ENCODE measurements around the gene GOLPH3.

Gene GOLPH3

DNA sequence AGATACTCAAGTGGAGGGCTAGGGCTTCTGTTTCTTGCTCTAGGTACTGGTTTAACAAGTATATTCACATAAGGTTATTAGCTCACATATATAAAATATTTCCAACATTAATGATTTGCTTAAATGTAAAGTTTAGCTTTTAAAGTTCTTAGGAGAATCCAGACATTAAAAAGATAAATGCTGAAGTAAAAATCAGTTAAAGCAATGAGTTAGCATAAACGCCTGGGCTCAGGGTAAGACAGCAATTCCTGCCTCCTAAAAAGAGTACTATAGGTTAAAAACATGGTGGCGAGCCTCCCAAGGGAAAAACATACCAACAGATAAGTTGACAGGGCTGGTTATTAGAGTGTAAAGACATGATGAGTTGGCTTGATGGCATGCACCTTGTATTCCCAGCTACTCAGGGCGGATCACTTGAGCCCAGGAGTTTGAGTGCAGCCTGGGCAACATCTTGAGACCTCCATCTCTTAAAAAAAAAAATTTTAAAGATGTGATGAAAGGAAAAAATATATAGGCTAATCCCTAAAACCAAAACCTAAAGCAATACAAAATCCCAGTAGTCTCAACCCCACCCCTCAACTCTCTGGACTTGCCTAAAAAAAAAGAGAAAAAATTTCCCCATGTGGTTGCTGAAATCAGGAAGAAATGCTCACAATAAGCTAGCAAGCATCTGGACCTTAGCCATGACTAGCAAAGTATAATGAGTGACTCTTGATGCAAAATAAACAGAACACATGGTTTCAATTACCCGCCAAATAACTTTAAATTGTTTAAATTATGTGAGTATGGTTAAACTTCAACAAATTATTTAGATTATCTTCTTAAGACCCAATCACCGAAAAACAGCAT is 3.6 kb downstream of the GOLPH3 start:
- DNase-seq (ENCODE audit: low read depth in 2 of 2) = no peak

DNA sequence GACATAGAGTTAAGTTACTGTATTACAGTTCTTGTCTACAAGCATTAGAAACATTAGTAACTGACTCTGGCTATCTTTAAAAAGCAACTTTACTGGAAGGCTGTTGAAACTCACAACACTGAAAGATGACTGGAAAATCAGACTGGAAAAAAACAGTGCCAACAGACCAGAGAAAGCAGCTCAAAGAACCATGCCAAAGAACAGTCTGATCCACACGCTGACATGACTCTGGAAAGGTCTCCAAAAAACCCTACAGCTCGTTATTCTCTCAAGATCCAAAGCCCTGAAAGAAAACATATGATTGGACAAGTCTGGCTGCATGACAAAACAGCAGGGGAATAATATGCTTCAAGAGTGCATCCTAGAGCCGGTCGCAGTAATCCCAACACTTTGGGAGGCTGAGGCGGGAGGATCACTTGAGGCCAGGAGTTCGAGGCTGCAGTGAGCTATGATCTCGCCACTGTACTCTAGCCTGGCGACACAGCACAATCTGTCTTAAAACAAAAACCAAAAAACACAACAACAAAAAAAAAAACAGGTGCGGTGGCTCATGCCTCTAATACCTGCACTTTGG is 5.6 kb downstream of the GOLPH3 start:
- DNase-seq (ENCODE audit: low read depth in 2 of 2) = no peak

DNA sequence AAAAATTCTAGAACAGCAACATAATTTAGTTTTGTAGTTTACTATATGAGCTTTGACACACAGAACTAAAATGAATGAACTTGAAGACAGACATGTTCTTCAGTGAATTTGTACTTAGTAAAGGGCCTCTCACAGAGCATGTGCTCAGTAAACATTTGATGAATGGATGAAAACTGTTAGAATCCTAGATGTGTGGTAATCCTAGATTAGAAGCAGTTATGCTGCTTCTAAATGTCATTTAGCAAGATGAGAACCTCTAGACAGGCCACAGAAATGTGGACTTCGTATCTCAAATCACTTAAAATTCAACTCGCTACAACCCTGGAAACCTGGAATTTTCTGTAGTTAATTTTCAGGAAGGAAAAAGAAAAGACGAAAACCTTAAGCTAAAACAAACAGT is 8.5 kb downstream of the GOLPH3 start:
- no peak for DNase-seq (ENCODE audit: low read depth in 2 of 2)

DNA sequence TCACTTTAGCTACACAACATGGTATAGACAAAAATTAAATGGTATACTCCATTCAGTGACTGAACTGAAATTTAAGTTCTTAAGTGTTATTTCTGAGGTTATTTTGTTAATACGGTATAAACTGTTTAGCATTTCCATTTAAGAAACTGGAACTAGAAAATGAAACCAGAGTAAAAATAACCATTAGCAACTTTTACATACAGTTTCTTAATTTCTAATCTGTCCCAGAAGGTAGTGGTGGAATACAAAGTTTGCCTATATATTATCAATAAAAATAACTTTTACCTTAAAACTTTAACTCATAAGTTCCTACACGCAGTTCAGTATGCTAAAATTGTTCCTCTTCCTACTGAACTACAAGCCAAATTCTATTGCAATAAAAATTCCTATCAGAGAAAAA is 10.3 kb downstream of the GOLPH3 start:
- DNase-seq (ENCODE audit: low read depth in 2 of 2) = no peak

DNA sequence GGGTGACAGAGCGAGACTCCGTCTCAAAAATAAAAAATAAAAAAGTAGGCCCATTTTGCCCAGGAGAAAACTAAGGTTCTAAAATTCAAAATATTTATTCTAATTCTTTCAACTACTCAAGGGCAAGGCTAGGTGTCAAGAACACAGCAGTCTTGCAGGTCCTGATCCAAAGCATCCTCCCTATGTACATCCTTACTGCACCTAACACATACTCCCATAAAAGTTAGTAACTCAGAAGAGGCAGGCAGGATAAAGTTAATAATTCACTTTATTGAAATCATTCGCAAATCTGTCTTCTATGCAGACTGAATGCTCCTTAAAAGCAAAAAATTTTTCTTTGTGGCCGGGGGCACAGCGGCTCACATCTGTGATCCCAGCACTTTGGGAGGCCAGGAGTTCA is 11.1 kb downstream of the GOLPH3 start:
- no peak for DNase-seq (ENCODE audit: low read depth in 2 of 2)

DNA sequence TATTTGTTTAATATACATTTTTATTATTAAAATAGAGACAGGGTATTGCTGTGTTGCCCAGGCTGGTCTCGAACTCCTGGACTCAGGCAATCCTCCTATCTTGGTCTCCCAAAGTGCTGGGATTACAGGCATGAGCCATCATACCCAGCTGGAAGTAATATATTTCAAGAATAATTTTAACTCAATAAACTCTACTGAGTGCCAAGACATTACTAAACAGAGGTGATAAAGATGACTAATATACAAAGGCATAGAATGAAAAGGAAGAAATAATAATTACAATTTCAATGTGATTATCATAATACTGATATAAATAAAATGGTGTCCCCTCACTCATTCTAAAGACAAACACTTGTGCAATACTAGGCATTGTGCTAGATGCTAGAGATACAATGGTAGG is 13.9 kb downstream of the GOLPH3 start:
- no peak for DNase-seq (ENCODE audit: low read depth in 2 of 2)

DNA sequence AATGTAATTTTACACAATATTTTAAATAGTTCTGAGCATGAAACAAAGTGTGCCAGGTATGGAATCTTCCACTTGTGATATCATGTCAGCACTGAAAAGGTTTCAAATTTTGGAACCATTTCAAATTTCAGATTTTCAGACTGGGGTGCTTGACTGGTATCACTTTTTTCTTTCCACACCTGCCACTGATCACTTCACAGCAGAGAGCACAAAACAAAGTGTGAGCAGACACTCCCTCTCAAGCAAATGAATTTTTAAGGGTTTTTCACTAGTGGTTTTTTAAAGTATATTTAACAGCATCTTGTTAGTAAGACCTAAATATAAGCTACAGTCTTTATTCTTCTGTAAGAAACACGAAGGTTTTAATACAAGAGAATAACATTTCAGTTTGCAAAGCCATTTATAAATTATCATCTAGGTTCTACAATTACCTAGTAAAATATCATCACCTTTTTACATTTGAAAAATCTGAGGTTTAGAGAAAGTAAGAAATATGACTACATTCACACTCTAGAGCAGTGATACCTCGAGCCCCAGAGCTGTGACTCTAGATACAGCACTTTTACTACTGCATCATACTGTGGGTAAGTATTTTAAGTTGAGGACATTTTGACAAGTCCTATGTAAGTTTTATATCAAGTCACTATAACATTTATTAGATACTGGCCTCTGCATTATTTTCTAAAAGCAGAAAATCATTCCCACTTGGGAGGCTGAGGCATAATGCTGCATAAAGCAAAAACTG is 14.6 kb downstream of the GOLPH3 start:
- no peak for DNase-seq (ENCODE audit: low read depth in 2 of 2)

DNA sequence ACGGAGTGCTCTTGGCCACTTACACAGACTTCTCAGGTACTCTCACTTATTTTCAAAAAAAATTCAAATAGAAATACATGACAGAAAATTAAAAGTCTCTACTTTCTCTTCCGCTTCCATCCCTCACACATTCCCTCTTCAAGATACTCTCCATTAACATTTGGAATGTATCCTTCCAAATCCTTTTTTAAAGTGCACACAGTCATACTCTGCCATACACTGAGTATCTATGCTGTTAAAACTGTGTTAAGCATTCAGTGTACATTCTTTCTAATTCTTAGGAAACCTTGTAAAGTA is 15.5 kb downstream of the GOLPH3 start:
- DNase-seq (ENCODE audit: low read depth in 2 of 2) = no peak

DNA sequence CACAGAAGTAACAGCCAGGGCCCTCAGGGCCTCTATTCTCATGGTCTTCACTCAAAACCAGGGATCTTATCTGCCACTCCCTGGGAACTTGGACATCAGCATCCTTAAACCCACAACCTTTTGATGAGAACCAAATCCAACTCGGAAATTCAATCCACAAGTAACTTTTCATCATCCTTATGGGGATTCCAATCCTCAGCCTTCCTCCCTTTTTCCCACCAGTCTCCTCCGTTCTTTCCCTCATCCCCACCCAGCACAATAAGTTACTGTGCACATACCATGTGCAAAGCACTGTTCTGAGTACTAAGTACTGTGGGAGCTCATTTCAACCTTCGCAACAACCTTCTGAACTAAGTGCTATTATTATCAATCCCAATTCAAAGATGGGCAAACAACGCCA is 17.0 kb downstream of the GOLPH3 start:
- DNase-seq (ENCODE audit: low read depth in 2 of 2) = no peak

DNA sequence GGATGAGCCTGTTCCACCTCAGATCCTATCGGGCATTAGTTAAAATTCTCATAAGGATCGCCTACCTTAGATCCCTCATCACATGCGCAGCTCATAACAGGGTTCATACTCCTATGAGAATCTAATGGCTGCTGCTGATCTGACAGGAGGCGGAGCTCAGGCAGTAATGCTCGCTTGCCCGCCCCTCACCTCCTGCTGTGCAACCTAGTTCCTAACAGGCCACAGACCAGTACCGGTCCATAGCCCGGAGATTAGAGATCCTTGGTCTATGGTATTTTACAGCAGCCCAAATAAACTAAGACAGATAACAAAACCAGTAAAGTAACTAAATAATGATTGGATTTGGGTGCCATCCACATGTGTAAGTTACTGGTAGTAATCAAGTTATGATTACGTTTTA is 17.5 kb downstream of the GOLPH3 start:
- DNase-seq (ENCODE audit: low read depth in 2 of 2) = no peak

DNA sequence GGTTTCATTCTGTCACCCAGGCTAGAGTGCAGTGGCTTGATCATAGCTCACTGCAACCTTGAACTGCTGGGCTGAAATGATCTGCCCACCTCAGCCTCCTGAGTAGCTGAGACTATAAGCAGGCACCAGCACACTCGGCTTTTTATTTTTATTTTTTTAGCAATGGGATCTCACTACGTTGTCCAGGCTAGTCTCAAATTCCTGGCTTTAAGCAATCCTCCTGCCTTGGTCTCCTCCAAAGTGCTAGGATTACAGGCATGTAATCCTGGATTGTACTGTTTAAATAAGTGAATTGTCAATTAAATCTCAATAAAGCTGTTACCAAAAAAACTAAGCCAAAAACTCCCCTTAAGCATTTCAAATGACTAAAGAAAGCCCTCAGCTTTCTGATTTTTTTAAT is 18.9 kb downstream of the GOLPH3 start:
- no peak for DNase-seq (ENCODE audit: low read depth in 2 of 2)

DNA sequence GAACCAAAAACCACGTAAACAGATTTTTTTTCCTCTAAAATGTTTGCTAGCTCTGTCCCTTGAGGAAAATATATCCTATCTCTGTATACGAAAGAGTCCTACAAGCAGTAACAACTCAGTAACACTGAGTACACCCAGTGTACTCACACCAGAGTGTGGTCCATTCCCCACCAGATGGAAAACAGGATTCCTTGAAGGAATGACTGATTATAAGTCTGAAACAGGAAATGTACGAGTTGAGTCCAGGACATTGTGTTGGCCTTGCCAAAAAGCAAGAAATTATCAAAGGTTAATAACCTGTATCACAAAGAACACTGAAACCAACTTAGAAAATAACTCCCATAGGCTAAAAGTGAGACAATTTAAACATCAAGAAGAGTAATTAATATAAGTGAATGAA is 20.4 kb downstream of the GOLPH3 start:
- no peak for DNase-seq (ENCODE audit: low read depth in 2 of 2)

DNA sequence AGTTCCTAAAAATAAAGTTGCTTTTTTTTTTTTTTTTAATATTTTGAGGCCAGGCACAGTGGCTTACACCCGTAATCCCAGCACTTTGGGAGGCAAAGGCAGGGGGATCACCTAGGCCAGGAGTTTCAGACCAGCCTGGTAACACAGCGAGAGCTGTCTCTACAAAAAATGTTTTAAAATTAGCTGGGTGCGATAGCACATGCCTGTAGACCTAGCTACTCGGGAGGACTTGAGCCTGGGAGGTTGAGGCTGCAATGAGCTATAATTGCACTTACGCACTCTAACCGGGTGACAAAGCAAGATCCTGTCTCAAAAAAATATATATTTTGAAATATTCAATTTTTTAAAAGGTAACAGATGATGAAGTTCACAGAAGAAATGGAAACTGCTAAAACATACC is 22.9 kb downstream of the GOLPH3 start:
- DNase-seq (ENCODE audit: low read depth in 2 of 2) = no peak

DNA sequence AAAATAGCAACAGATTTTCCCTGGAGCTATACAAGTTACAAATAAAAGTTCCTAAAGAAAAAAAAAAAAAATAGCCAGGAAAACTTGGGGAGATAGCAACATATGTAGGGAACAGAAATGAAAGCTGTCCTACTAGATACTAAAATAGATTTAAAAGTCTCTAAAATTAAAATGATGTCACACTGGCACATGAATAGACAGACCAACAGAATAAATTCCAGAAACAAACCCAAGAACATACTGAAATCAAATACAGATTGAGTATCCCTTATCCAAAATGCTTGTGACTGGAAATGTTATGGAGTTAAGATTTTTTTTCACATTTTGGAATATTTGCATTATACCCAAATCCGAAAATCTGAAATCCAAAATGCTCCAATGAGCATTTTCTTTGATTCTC is 23.8 kb downstream of the GOLPH3 start:
- no peak for DNase-seq (ENCODE audit: low read depth in 2 of 2)

DNA sequence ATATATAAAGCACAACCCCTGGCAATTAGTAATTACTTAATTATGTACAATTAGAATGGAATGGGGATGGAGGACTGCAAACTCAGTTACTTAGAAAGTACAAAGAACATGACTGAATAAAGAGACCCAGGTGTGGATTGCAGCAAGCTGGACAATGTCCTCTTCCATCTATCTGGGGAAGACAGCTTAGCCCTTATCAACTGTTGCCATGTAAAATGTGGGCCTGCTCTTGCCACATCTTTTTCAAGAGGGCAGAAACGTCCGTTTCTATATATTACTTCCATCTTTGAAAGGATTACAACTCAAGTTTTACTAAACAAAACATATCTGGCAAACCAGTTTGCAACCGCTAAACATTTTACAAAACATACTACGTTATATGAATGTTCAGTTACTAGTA is 26.2 kb downstream of the GOLPH3 start:
- DNase-seq (ENCODE audit: low read depth in 2 of 2) = no peak

DNA sequence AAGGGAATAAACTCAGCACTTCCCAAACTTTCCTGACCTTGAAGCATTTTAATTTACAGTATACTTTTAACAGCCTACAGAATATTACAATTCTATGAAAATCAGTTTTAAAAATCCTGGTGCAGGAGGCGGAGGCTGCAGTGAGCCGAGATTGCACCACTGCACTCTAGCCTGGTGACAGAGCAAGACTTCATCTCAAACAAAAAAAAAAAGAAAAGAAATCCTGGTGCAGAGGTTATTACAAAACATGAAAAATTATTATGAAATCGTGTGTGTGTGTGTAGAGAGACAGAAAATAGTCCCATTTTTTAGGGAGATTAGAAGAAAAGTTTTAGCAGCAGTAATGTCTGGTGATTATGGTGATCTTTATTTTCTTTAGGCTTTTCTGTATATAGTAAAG is 26.9 kb downstream of the GOLPH3 start:
- DNase-seq (ENCODE audit: low read depth in 2 of 2) = no peak

DNA sequence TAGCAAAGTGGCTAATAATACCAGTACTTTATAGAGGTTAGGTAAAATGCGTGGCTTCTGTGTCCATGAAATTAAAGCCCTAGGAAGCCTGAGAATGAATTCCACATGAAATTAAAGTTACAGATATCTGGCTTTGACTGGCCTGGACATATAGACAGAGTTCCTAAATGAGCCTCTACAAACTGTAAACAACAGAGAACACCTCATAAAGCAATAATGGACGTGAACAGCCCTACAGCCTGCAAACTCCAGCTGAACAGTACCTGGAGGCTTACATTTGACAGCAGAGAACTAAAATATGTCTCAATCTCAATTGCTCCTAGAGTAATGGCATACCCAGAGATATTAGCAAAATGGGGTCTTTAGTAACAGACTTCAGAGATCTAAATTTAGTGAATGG is 28.7 kb downstream of the GOLPH3 start:
- DNase-seq (ENCODE audit: low read depth in 2 of 2) = no peak

DNA sequence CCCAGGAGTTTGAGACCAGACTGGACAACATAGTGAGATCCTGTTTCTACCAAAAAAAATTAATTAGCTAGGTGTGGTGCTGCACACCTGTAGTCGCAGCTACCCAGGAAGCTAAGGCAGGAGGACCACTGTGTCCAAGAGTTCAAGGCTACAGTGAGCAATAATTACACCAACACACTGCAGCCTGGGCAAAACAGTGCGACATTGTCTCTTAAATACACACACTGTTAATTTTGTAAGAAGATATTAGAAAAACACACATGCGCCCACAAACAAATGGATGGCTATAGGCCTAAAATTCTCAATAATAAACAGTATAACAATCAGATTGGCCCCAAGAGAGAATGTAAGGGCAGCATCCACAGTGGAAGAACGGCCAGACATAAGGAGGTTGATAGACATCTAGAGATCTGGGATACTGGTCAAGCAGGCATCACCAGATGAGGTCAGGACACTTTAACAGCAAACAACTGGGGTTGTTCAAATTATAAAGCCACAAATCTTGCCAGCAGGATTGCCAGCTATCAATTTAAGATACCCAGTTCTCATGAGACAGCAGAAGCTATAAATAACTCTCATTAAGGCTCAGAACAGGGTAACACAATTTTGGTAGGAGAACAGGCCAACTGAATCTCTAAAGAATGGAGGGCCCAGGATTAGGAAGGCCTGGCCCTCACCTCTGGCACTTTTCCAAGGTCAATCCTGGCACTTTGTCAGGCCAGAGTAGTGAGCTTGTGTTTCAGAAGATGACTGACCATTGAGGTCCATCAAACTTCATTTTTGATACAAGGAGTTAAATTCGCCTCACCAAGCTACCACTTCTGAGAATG is 29.5 kb downstream of the GOLPH3 start:
- no peak for DNase-seq (ENCODE audit: low read depth in 2 of 2)

DNA sequence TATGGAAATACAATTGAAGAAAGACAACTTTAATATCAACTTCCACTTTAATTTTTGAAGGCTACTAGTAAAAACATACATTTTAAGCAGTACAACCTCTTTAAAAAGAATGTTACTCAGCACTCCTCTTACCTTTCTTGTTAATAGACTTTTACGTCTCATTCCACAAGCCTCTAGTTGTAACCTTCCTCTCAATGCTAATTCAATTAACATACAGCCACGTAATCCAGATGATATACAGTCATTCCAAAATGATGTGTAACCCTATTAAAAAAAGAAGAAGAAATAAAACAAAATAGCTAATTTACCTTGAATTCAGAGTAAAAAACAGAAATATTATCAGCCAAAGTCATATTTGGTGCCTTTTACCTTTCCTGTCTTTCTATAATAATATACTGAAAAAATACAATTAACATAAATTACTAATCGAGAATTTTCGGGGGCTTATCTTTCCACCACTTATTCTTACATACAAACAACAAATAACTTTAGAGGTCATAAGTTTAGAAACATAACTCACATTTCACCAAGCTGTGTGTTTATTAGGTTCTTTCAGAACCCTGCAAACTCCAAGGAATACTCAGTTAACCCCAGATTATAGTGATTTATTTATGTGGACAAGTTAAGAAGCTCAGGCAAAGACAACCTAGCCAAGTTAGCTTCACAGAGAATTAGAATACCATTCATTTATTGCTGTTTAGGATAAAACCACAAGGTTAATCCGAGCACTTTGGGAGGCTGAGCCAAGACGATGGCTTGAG is 30.3 kb downstream of the GOLPH3 start:
- no peak for DNase-seq (ENCODE audit: low read depth in 2 of 2)

DNA sequence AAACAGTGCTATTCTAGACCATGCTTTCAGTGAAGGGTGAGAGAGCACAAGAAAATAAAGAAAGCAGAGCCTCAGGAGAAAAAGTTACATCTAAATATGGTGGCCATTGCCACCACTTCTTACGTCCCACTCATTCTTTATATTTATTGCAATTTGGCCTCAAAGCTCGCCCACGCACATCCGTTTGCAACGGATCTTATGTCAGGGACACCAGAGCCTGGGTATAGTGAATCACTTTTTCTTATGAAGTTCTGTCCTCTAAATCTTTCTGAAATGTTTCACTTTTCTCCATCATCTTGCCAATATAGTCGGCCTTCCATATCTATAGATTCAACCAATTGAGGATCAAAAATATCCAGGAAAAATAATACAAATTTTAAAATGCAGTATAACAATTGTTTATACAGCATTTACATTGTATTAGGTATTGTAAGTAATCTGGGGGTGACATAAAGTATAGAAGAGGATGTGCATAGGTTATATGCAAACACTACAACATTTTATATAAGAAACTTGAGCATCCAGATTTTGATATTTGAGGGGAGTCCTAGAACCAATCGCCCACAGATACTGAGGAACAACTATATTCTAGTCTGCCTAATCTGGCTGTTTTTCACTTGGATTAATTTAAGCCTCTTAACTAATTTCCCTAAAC is 35.2 kb downstream of the GOLPH3 start:
- DNase-seq (ENCODE audit: low read depth in 2 of 2) = no peak

DNA sequence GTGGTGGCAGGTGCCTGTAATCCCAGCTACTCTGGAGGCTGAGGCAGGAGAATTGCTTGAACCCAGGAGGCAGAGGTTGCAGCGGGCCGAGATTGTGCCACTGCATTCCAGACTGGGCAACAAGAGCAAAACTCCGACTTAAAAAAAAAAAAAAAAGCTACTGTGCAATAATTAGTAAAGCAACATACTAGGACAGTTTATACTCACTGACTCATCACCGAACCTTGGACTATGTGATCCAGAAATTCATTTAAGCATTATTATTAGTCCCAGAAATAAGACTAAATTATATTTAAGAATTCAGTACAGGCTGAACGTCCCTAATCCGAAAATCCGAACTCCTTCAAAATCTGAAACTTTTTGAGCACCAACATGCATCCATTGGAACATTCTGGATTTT is 37.8 kb downstream of the GOLPH3 start:
- no peak for DNase-seq (ENCODE audit: low read depth in 2 of 2)
